ENCODE results near the gene LYPD6B. TPM values are rescaled to one million over a fixed set of nuclear protein-coding genes. Genes with fewer than 3 reads are reported as not detected.
"Not testable (repeated sequence)": the region's sequence is repeated elsewhere in the genome, so short reads cannot be mapped to it uniquely, and the experiment has no call there.

The LYPD6B gene
- total RNA-seq, 1 donor from 2014 or later = 1.2 TPM

DNA sequence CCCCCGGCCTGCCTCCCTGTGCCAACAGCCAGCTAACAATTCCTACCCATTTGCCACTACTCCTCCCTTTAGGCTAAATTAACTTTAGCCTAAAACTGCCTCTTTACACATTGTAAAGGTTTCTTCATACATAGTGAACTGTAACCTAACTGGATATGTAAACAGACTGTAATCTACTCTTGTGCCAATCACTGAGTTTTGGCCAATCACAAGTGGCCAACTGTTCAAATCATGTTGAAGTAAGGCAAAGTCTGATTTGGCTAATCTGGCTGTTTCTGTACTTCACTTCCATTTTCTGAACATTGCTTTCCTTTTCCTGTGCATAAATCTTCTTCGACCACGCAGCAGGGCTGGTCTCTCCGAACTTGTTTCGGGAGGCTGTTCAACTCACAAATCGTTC, 188.3 kb downstream of the LYPD6B start:
- no peak overlapping the region for H3K27ac Mint-ChIP-seq (ENCODE audit: unreplicated experiment)
- no peak for DNase-seq (ENCODE audit: low spot score)

DNA sequence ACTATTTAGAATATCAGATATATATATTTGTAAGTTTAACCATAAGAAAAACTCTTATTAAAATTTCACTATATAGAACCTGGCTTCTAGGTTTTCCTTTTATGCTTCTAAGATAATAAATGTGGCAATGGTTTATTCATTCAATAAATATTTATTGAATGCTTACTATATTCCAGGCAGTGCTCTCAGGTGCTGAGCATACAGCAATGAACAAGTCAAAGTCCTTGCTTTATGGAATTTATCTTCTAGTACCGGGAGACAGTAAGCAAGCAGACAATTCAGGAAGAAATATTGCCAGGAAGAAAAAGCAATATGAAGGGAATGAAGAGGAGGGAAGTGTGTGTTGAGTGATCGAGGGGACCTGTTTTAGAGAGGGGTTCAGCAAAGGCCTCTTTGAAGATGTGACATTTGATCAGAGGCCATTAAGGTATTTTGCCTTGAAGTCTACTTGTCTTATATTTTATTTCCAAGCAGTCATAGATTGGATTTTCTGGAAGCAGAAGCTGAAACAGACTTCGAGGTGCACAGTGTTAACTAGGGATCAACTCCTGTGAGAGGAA, 197.4 kb downstream of the LYPD6B start:
- peaks cover 2% of the 10 kb centered on the region for H3K36me3 Mint-ChIP-seq (ENCODE audit: low read depth)
- no peak overlapping the region for H3K27ac Mint-ChIP-seq (ENCODE audit: unreplicated experiment)

More for the DNA sequence above, 188.3 kb downstream of the LYPD6B start:
- TF ChIP-seq, protein P1, sequence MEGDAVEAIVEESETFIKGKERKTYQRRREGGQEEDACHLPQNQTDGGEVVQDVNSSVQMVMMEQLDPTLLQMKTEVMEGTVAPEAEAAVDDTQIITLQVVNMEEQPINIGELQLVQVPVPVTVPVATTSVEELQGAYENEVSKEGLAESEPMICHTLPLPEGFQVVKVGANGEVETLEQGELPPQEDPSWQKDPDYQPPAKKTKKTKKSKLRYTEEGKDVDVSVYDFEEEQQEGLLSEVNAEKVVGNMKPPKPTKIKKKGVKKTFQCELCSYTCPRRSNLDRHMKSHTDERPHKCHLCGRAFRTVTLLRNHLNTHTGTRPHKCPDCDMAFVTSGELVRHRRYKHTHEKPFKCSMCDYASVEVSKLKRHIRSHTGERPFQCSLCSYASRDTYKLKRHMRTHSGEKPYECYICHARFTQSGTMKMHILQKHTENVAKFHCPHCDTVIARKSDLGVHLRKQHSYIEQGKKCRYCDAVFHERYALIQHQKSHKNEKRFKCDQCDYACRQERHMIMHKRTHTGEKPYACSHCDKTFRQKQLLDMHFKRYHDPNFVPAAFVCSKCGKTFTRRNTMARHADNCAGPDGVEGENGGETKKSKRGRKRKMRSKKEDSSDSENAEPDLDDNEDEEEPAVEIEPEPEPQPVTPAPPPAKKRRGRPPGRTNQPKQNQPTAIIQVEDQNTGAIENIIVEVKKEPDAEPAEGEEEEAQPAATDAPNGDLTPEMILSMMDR (IDR thresholded peaks at IDR 0.05) = no peak
- no peak overlapping the region for H3K4me3 Mint-ChIP-seq (ENCODE audit: unreplicated experiment)
- no peaks in the 10 kb centered on the region for H3K9me3 Mint-ChIP-seq (ENCODE audit: low read depth)
- H3K36me3 Mint-ChIP-seq (ENCODE audit: low read depth) = no peaks in the 10 kb centered on the region
- peaks cover 8% of the 10 kb centered on the region for H3K27me3 Mint-ChIP-seq (ENCODE audit: low read depth)
- peaks cover 8% of the 10 kb centered on the region for H3K4me1 Mint-ChIP-seq (ENCODE audit: low read depth)

GRCh38 chr2:149236410-149236809, 197.9 kb downstream of the LYPD6B start:
- no peak overlapping the region for H3K27ac Mint-ChIP-seq (ENCODE audit: unreplicated experiment)
- TF ChIP-seq, protein P1 (IDR thresholded peaks at IDR 0.05) = no peak
- no peaks in the 10 kb centered on the region for H3K4me1 Mint-ChIP-seq (ENCODE audit: low read depth)
- H3K27me3 Mint-ChIP-seq (ENCODE audit: low read depth) = peaks cover 5% of the 10 kb centered on the region
- H3K9me3 Mint-ChIP-seq (ENCODE audit: low read depth) = peaks cover 14% of the 10 kb centered on the region
- no peak for DNase-seq (ENCODE audit: low spot score)
- peaks cover 2% of the 10 kb centered on the region for H3K36me3 Mint-ChIP-seq (ENCODE audit: low read depth)
- no peak overlapping the region for H3K4me3 Mint-ChIP-seq (ENCODE audit: unreplicated experiment)

More for the DNA sequence above, 197.4 kb downstream of the LYPD6B start:
- Mint-ChIP-seq H3K4me3 (ENCODE audit: unreplicated experiment) (no peak overlapping the region), H3K4me1 (ENCODE audit: low read depth) (no peaks in the 10 kb centered on the region), H3K9me3 (ENCODE audit: low read depth) (peaks cover 14% of the 10 kb centered on the region), H3K27me3 (ENCODE audit: low read depth) (peaks cover 5% of the 10 kb centered on the region)
- no peak for DNase-seq (ENCODE audit: low spot score)
- TF ChIP-seq, protein P1 (IDR thresholded peaks at IDR 0.05) = no peak

DNA sequence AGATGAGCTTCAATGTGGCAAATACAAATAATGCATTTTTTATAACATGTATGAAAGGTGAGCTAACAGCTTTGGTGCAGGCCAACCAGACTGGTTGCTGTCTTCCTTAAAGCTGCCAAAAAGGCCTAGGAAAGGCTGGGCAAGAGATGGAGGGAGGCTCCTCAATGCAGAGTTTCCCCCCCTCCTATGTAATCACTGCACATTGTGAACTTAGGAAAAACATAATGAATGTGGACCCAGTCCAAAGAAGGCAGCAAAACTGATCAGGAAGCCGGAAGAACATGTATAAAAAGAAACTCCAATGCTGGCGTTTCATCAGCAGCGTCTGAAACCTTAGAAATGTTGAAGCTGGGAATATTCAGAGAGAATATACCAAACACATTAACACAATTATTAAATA, 207.7 kb downstream of the LYPD6B start:
- H3K27ac Mint-ChIP-seq (ENCODE audit: unreplicated experiment) = no peak overlapping the region

DNA sequence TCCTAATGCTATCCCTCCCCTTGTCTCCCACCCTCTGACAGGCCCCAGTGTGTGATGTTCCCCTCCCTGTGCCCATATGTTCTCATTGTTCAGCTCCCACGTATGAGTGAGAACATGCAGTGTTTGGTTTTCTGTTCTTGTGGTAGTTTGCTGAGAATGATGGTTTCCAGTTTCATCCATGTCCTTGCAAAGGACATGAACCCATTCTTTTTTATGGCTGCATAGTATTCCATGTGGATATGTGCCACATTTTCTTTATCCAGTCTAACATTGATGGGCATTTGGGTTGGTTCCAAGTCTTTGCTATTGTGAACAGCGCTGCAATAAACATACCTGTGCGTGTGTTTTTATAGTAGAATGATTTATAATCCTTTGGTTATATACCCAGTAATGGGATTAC, 212.9 kb downstream of the LYPD6B start:
- not testable (repeated sequence) for H3K4me1 Mint-ChIP-seq (ENCODE audit: low read depth); H3K27me3 Mint-ChIP-seq (ENCODE audit: low read depth); H3K27ac Mint-ChIP-seq (ENCODE audit: unreplicated experiment); H3K4me3 Mint-ChIP-seq (ENCODE audit: unreplicated experiment); DNase-seq (ENCODE audit: low spot score)
- Mint-ChIP-seq H3K36me3 (ENCODE audit: low read depth) (peaks cover 13% of the 10 kb centered on the region), H3K9me3 (ENCODE audit: low read depth) (peaks cover 46% of the 10 kb centered on the region)

More for the DNA sequence above, 207.7 kb downstream of the LYPD6B start:
- DNase-seq (ENCODE audit: low spot score) = no peak
- Mint-ChIP-seq H3K27me3 (ENCODE audit: low read depth) (no peaks in the 10 kb centered on the region), H3K4me3 (ENCODE audit: unreplicated experiment) (no peak overlapping the region), H3K9me3 (ENCODE audit: low read depth) (no peaks in the 10 kb centered on the region), H3K36me3 (ENCODE audit: low read depth) (no peaks in the 10 kb centered on the region), H3K4me1 (ENCODE audit: low read depth) (peaks cover 6% of the 10 kb centered on the region)
- TF ChIP-seq, protein P1 (IDR thresholded peaks at IDR 0.05) = no peak

- not testable (repeated sequence) for H3K4me1 Mint-ChIP-seq (ENCODE audit: low read depth); H3K4me3 Mint-ChIP-seq (ENCODE audit: unreplicated experiment); H3K27ac Mint-ChIP-seq (ENCODE audit: unreplicated experiment); H3K27me3 Mint-ChIP-seq (ENCODE audit: low read depth); DNase-seq (ENCODE audit: low spot score)
- H3K9me3 Mint-ChIP-seq (ENCODE audit: low read depth) = peaks cover 44% of the 10 kb centered on the region
- H3K36me3 Mint-ChIP-seq (ENCODE audit: low read depth) = peaks cover 15% of the 10 kb centered on the region
Observed at GRCh38 chr2:149256877-149257276, 218.4 kb downstream of the LYPD6B start.
